Pulmonary artery endothelial cell (primary cell): Measurements from ENCODE around the gene GSTM5. TPM values are rescaled to one million over a fixed set of nuclear protein-coding genes. Genes with fewer than 3 reads are reported as not detected.
"Not testable (repeated sequence)": the region's sequence is repeated elsewhere in the genome, so short reads cannot be mapped to it uniquely, and the experiment has no call there.

Experiments
- DNase-seq: peaks from one replicate; pipeline ENCODE4 v3.0.0-alpha.2; 2011; ENCODE audit warnings: low read depth, low spot score
- total RNA-seq: library from RNA; depleted of rRNA; stranded (reverse); fragments of >200 nt; gene quantifications from 2 replicates; pipeline ENCODE4 v1.2.3, GENCODE V29; 2014

Gene GSTM5
- total RNA-seq, 1 donor from 2014 or later, result 0.13 TPM

DNA sequence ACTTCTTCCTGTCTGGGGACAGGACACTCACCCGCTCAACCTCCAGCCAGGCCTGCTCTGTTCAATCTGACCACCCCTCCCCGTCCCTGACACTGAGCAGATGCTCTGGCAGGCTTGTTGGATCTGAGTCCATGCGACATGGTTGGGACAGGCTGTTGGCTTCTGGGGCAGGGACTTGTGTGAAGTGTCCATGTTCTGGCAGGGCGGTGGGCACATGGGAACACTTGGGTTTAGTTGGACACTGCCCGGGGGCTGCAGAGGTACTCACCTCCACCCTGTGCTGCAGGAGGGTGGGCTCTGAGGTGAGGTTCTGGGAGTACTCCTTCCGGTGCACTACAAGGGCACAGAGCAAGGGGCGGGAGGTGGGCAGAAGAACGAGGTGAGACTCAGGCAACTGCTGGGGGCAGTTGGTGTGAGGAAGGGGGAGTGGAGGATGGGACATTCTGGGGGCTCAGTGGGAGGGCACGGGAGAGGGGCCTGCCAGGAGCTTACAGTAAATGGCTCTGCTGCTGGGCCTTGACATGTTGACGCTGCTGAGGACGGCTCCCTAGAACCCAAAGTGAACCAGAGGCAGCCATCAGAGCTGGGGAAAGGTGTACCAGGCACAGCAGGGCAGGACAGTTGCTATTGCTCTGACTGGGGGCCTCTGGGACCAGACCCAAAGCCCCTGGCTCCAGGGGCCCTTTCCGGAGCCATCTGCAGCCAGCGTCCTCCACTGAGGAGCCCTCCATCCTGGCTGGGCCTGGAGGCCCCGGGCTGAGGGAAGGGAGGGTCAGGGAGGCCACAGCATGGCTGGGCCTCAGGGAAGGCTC, 49.4 kb downstream of the GSTM5 start:
- DNase-seq, result no peak

- DNase-seq, result no peak
Measured at GRCh38 chr1:109762039-109762585, 50.1 kb downstream of the GSTM5 start.

GRCh38 chr1:109762821-109763645, 51.0 kb downstream of the GSTM5 start:
- peak; percentile 68 for DNase-seq

GRCh38 chr1:109763646-109764415, 51.8 kb downstream of the GSTM5 start, which contains the start of gene EPS8L3:
Gene EPS8L3 (minus strand): TSS chr1:109763923. CDS start chr1:109761749, 2,174 bp downstream.
- no peak for DNase-seq

GRCh38 chr1:109764561-109765482, 52.8 kb downstream of the GSTM5 start:
- DNase-seq, result no peak

GRCh38 chr1:109765483-109765815, 53.4 kb downstream of the GSTM5 start:
- no peak for DNase-seq

- no peak for DNase-seq
Measured at GRCh38 chr1:109765896-109766615, 54.0 kb downstream of the GSTM5 start.

- not testable (repeated sequence) for DNase-seq
Measured at GRCh38 chr1:109766991-109767636, 55.1 kb downstream of the GSTM5 start.

Other genes with a start within 250 kb of the GSTM5 start
- gene SYPL2, start 245.7 kb upstream of the GSTM5 start, total RNA-seq, result 0.04 TPM in 1 of 2 replicates, not detected in the other
- gene ATXN7L2, start 228.3 kb upstream of the GSTM5 start, total RNA-seq, result 0.99 and 1.1 TPM in 2 replicates
- gene CYB561D1, start 218.2 kb upstream of the GSTM5 start, total RNA-seq, result 4.0 and 5.0 TPM in 2 replicates
- 1.8 and 2.4 TPM in 2 replicates for gene AMIGO1, start 202.5 kb upstream of the GSTM5 start, total RNA-seq
- 0.14 and 0.46 TPM in 2 replicates for gene GPR61, start 172.4 kb upstream of the GSTM5 start, total RNA-seq
- gene GNAI3, start 163.6 kb upstream of the GSTM5 start, total RNA-seq, result 18.7 and 21.4 TPM in 2 replicates
- 0.26 and 0.42 TPM in 2 replicates for gene GNAT2, start 92.6 kb upstream of the GSTM5 start, total RNA-seq
- 47.8 and 49.5 TPM in 2 replicates for gene AMPD2, start 92.4 kb upstream of the GSTM5 start, total RNA-seq
- gene GSTM4, start 56.2 kb upstream of the GSTM5 start, total RNA-seq, result 2.5 and 3.3 TPM in 2 replicates
- 1.1 and 7.2 TPM in 2 replicates for gene GSTM2, start 44.2 kb upstream of the GSTM5 start, total RNA-seq
- gene GSTM1, start 24.4 kb upstream of the GSTM5 start, total RNA-seq, result not detected in 2 replicates
- 25.0 and 57.0 TPM in 2 replicates for gene GSTM3, start 28.8 kb downstream of the GSTM5 start, total RNA-seq
- gene EPS8L3, start 51.7 kb downstream of the GSTM5 start, total RNA-seq, result 0.26 TPM in 1 of 2 replicates, not detected in the other
- 7.9 and 26.7 TPM in 2 replicates for gene CSF1, start 198.6 kb downstream of the GSTM5 start, total RNA-seq